Measurements from ENCODE around the gene ZNF275. TPM values are rescaled to one million over a fixed set of nuclear protein-coding genes. Genes with fewer than 3 reads are reported as not detected.
"Not testable (repeated sequence)": the region's sequence is repeated elsewhere in the genome, so short reads cannot be mapped to it uniquely, and the experiment has no call there.

Gene ZNF275
- total RNA-seq, 1 experiment from 2014 or later, result 2.9 TPM

GRCh38 chrX:153317996-153318722 is 15.8 kb upstream of the ZNF275 start:
- in situ Hi-C loops (cut with HindIII; ENCODE audit: low sequenced_read_pairs), result no loop called here
- DNase-seq (ENCODE audit: low spot score), result no peak

DNA sequence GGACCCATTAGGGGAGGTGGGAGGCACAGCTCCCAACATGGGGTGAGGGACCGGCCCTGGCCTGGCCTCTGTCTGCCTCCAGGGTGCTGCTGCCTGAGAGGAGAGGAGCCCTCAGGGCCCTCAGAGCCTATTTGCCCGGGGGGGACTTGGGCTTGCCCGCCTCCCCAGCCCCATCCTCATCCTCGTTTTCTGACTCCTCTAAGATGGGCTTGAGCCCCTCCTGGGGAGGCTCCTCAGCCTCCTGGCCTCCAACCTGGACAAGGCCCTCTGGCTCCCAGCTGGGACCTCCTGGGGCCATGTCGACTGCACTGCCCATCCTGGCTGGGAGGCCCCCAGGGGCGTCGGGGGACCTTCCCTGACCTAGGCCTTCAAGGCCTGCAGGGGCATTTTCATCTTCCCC is 15.1 kb upstream of the ZNF275 start:
- DNase-seq (ENCODE audit: low spot score), result no peak
- in situ Hi-C loops (cut with HindIII; ENCODE audit: low sequenced_read_pairs), result no loop called here

DNA sequence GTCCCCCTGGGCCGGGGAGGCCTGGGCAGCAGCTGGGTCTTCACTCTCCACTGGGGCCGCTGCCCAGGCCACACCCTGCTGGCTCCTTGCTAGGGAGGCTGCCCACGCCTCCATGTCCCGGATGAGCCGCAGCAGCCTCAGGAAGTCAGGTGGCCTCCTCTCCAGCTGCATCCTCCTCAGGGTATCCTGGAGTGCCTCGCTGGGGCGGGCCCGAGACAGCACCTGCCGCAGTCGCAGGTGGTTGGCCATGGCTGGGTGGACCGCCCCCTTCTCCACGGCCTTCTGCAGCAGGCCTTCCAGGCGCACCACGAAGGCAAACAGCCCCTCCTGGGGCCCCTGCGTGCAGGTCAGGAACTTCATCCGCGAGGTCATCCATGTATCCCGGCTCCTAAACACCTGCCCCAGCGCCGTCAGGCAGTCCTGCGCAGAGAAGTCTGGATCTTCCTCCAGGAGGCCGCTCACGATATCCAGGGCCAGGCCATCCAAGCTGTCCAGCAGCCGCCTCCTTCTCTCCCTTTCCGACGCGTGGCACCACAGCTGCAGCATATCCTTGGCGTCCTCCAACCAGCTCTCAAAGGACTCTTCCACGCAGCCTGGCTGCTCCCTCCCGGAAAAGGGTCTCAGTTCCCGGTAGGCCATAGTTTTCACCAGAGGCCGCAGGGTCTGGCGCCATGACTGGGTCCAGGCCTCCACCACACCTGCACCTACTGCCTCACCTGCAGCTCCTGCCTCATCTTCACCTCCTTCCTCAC is 14.5 kb upstream of the ZNF275 start:
- in situ Hi-C loops (cut with HindIII; ENCODE audit: low sequenced_read_pairs), result no loop called here

GRCh38 chrX:153320047-153320443 is 13.9 kb upstream of the ZNF275 start:
- DNase-seq (ENCODE audit: low spot score); in situ Hi-C loops (cut with HindIII; ENCODE audit: low sequenced_read_pairs): not testable (repeated sequence)

More for the DNA sequence above, 14.5 kb upstream of the ZNF275 start:
- no peak for DNase-seq (ENCODE audit: low spot score)

GRCh38 chrX:153320555-153321184 is 13.3 kb upstream of the ZNF275 start:
- DNase-seq (ENCODE audit: low spot score), result no peak
- in situ Hi-C loops (cut with HindIII; ENCODE audit: low sequenced_read_pairs), result no loop called here

DNA sequence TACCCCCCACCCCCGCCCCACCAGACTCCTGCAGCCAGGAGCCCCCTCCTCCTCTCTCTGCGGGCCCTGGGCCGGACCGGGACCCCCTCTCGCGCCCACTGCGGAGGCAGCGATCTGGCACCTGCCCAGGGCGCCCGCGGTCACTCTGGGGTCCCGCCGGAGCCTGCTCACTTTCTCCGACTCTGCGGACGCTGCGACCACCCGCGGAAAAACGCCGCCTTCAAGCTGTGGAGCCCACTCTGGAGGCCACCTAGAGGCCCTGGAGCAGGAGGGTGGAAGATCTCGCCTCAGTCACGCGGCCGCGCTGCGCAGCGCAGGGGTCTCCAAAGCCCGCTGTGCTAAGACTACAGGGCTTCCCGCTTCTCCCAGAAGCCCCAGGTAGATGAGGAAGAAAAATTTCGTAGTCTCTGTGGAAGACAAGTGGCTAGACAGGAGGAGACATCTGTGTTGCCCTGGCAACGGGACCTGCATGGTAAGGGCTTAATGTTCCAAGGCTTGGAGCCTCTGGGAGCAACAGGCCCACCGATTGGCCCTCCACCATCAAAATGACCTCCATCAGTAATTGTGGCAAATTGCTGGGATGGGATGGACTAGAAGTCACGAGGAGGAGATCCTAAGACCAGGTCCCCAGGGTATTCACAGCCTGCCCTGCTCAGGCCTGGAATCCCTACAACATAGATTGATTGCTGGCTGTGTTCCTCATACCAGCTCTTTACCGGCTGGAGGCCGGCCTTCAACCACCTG is 12.4 kb upstream of the ZNF275 start, which contains the start of gene PNMA6F:
TSS of gene PNMA6F (minus strand) at position 387 of the 744 bp plus-strand sequence. CDS start 1,093 bp downstream, outside the sequence.
- in situ Hi-C loops (cut with HindIII; ENCODE audit: low sequenced_read_pairs), result no loop called here
- no peak for DNase-seq (ENCODE audit: low spot score)

DNA sequence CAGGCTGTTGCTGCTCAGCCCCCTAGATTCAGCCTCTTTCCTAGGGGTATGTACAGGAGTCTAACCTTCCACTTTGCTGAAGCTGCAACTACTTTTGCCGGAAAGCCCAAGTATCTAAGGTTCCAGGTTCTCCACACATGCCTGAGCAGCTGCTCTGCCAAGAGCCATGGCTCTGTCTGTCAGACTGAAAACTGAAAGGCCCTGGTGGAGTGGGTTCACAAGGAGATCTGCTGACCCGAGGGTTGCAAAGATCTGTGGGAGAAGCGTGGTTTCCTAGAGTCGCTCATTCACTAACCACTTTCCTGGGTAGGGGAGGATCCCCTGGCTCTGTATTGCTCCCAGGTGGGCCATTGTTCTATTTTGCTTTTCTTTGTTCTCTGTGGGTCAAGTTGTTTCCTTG is 6.4 kb upstream of the ZNF275 start:
- DNase-seq (ENCODE audit: low spot score), result no peak
- in situ Hi-C loops (cut with HindIII; ENCODE audit: low sequenced_read_pairs), result no loop called here

GRCh38 chrX:153333266-153333665 is 687 bp upstream of the ZNF275 start:
- DNase-seq (ENCODE audit: low spot score), result no peak
- in situ Hi-C loops (cut with HindIII; ENCODE audit: low sequenced_read_pairs), result no loop called here

DNA sequence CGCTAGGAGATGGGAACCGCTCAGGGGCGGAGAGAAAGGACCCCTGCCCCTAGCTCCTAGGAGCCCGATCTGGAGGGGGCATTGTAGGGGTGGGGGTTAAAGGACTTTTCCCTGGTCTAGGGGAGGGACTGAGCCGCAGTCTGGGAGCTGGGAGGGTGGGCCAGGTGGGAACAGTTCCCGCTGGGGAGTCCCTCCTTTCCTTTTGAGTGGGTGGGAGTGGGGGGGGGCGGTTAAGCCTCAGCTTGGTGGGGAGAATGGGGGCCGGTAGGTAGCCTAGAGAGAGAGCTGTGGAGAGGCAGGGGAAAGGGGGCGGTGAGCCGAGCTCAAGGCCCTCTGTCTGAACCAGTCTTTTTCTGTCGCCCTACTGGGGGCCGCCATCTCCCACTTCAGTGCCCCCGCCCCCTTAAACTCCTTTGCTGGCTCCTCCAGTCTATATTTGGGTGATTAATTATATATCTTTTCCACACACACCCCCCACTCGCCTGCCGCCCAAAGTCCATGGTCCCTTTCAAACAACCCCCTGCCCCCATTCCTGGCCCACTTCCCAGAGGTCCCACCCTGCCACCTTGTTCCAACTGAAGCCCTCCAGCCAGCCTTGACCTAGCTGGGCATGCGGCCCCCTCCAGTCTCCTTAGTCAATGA is 822 bp downstream of the ZNF275 start:
- in situ Hi-C loops (cut with HindIII; ENCODE audit: low sequenced_read_pairs), result no loop called here
- no peak for DNase-seq (ENCODE audit: low spot score)

DNA sequence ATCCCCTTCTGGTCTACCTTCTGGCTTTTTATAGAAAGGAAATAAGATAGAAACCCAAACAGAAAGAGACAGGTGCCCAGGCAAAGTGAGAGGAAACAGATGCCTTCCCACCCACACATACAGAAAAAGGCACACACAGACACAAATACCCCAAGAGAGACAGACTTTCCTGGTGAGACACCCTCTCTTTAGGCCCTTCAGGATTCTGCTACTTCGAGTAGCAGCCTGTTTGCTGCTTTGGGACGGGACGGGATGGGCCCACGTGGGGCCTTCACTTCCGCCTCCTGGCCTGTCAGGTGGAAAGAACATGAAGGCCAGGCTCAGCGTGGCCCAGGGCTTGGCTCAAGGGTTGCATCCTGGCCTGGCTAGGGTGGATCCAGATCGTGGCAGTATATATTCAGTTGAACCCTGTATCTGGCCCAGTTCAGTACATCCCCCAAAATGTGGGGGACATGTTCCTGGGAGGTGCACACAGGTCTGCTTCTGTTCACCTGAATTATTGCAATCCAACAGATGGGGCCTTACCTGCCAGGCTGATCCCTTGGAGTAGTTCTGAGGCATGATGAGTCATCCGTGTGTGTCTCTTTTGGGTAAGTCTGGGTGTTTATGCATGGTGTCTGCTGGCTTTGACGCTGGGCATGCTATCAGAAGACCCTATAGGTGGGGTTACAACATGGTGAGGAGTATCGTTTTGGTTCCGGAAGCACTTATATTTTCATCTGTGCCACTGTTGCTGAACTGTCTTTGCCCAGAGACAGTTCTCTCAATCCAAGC is 2.4 kb downstream of the ZNF275 start:
- in situ Hi-C loops (cut with HindIII; ENCODE audit: low sequenced_read_pairs), result no loop called here
- DNase-seq (ENCODE audit: low spot score), result no peak

GRCh38 chrX:153336988-153337387 is 3.0 kb downstream of the ZNF275 start:
- in situ Hi-C loops (cut with HindIII; ENCODE audit: low sequenced_read_pairs), result no loop called here
- DNase-seq (ENCODE audit: low spot score), result no peak

GRCh38 chrX:153338836-153339235 is 4.9 kb downstream of the ZNF275 start:
- in situ Hi-C loops (cut with HindIII; ENCODE audit: low sequenced_read_pairs), result no loop called here
- no peak for DNase-seq (ENCODE audit: low spot score)

DNA sequence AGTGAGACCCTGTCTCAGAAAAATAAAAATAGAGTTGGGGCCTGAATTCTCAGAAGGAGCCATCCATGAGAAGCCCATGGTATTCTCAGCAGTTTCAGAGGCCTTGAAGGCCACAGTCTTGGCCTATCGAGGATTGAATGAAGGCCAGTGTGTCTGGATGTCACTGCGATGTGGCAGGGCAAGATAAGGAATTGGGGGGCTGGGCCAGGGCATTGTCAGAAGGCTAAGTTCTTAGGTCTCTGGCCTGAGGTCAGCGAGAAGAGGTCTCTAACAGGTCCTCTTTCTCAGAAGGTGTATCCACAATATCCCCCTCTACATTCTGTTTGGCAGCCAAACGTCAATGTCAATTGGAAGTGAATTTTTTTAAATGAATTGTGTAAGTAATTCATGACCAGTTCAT is 5.7 kb downstream of the ZNF275 start:
- no peak for DNase-seq (ENCODE audit: low spot score)
- in situ Hi-C loops (cut with HindIII; ENCODE audit: low sequenced_read_pairs), result no loop called here

DNA sequence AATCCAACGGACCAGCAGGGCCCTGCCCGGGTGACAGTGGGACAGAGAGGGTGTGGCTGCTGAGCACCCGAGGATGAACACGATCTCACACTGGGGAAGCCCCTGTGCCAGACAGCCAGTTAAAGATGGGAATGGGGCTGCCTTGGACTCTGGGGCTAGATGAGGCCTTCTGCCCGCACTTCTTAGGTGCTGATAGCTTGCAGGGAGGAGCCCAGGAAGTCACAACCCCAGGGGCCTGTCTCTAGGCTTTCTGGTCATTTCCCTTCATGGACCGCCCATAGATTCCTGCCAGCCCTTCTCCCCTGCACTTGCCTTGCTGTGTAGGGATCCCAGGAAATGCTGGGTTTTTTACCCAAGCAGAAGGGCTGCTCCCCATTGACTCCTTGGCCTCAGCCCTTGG is 6.2 kb downstream of the ZNF275 start:
- no peak for DNase-seq (ENCODE audit: low spot score)
- in situ Hi-C loops (cut with HindIII; ENCODE audit: low sequenced_read_pairs), result no loop called here

- in situ Hi-C loops (cut with HindIII; ENCODE audit: low sequenced_read_pairs), result no loop called here
- DNase-seq (ENCODE audit: low spot score), result no peak
These were observed 9.0 kb downstream of the ZNF275 start for GRCh38 chrX:153342762-153343558.

GRCh38 chrX:153343674-153344073 is 9.7 kb downstream of the ZNF275 start:
- no peak for DNase-seq (ENCODE audit: low spot score)
- in situ Hi-C loops (cut with HindIII; ENCODE audit: low sequenced_read_pairs), result no loop called here

DNA sequence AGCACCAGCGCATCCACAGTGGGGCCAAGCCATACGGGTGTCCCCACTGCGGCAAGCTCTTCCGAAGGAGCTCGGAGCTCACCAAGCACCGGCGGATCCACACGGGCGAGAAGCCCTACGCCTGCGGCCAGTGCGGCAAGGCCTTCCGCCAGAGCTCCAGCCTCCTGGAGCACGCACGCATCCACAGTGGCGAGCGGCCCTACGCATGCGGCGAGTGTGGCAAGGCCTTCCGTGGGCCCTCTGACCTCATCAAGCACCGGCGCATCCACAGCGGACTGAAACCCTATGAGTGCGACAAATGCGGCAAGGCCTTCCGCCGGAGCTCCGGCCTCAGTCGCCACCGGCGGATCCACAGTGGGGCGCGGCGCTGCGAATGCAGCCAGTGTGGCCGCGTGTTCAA is 13.6 kb downstream of the ZNF275 start:
- in situ Hi-C loops (cut with HindIII; ENCODE audit: low sequenced_read_pairs), result no loop called here

GRCh38 chrX:153348421-153348820 is 14.5 kb downstream of the ZNF275 start:
- DNase-seq (ENCODE audit: low spot score), result no peak
- in situ Hi-C loops (cut with HindIII; ENCODE audit: low sequenced_read_pairs), result no loop called here

More for the DNA sequence above, 13.6 kb downstream of the ZNF275 start:
- no peak for DNase-seq (ENCODE audit: low spot score)

All from G401 (cell line).